Neutrophil (primary cell): ENCODE data around the gene MPI.

ENCODE experiments used
- H3K27ac ChIP-seq: fragments of 200-600 bp; sonication (generic); 2 replicates; pipeline ENCODE4 v1.5.1; 2016; ENCODE audit warnings: mild to moderate bottlenecking, moderate library complexity
- H3K27me3 ChIP-seq: fragments of 200-600 bp; sonication (generic); 2 replicates; pipeline ENCODE4 v1.6.0; 2016; ENCODE audit warnings: mild to moderate bottlenecking
- H3K36me3 ChIP-seq: fragments of 200-600 bp; sonication (generic); 2 replicates; pipeline ENCODE4 v1.5.1; 2017
- H3K4me1 ChIP-seq, 2 experiments: fragments of 200-600 bp in 1 of 2; sonication (generic) in 1 of 2; 1 replicate in 1 of 2; 2 replicates in 1 of 2; pipeline versions ENCODE4 v1.5.1 to v1.6.1; 2013 to 2016; ENCODE audit warnings: low read depth in 1 of 2, low read length in 1 of 2, mild to moderate bottlenecking in 1 of 2, moderate library complexity in 1 of 2; ENCODE audit not compliant: control insufficient read depth in 1 of 2, insufficient read depth in 1 of 2
- H3K4me3 ChIP-seq, 2 experiments: fragments of 200-600 bp in 1 of 2; sonication (generic) in 1 of 2; 1 replicate in 1 of 2; 2 replicates in 1 of 2; pipeline ENCODE4 v1.5.1; 2013 to 2016; ENCODE audit warnings: low read depth in 1 of 2, low read length in 1 of 2, mild to moderate bottlenecking in 1 of 2, moderate library complexity in 1 of 2
- H3K9me3 ChIP-seq: fragments of 200-600 bp; sonication (generic); 2 replicates; pipeline ENCODE4 v1.5.1; 2016
- CTCF ChIP-seq: fragments of 200-600 bp; sonication (generic); IDR thresholded peaks from 2 replicates; pipeline ENCODE4 v1.5.1; 2016; ENCODE audit warnings: antibody characterized with exemption

Gene MPI

GRCh38 chr15:74843445-74843828 is 46.4 kb upstream of the MPI start:
- H3K4me3 ChIP-seq = peak overlapping the region; percentile 71 to 84
- no peaks in the 10 kb centered on the region for H3K9me3 ChIP-seq
- no peaks in the 10 kb centered on the region for H3K27me3 ChIP-seq
- TF ChIP-seq CTCF = no peak
- peak overlapping the region; percentile 67 for H3K27ac ChIP-seq
- peaks cover 68% of the 10 kb centered on the region for H3K36me3 ChIP-seq
- H3K4me1 ChIP-seq = peaks cover 14% of the 10 kb centered on the region in 2 experiments

- H3K27me3 ChIP-seq = no peaks in the 10 kb centered on the region
- H3K4me3 ChIP-seq = no peak overlapping the region
- TF ChIP-seq CTCF = no peak
- no peaks in the 10 kb centered on the region for H3K9me3 ChIP-seq
- peaks cover 14% of the 10 kb centered on the region in 2 experiments for H3K4me1 ChIP-seq
- H3K27ac ChIP-seq = peak overlapping the region; percentile 67
- H3K36me3 ChIP-seq = peaks cover 68% of the 10 kb centered on the region
These were observed 45.9 kb upstream of the MPI start for GRCh38 chr15:74843891-74844299.

GRCh38 chr15:74844319-74845207 is 45.3 kb upstream of the MPI start:
- TF ChIP-seq CTCF = no peak
- Histone ChIP-seq H3K27me3 (no peaks in the 10 kb centered on the region), H3K9me3 (no peaks in the 10 kb centered on the region), H3K4me3 (no peak overlapping the region), H3K27ac (no peak overlapping the region), H3K4me1 (peaks cover 14% of the 10 kb centered on the region in 2 experiments), H3K36me3 (peaks cover 68% of the 10 kb centered on the region)

- Histone ChIP-seq H3K4me1 (peaks cover 14% of the 10 kb centered on the region in 2 experiments), H3K4me3 (no peak overlapping the region), H3K36me3 (peaks cover 68% of the 10 kb centered on the region)
These were observed 44.7 kb upstream of the MPI start for GRCh38 chr15:74845208-74845568.

GRCh38 chr15:74845581-74845980 is 44.3 kb upstream of the MPI start:
- Histone ChIP-seq H3K36me3 (peaks cover 68% of the 10 kb centered on the region), H3K4me3 (no peak overlapping the region), H3K4me1 (peaks cover 14% of the 10 kb centered on the region in 2 experiments), H3K27me3 (no peaks in the 10 kb centered on the region), H3K27ac (no peak overlapping the region), H3K9me3 (no peaks in the 10 kb centered on the region)
- TF ChIP-seq CTCF = no peak

More at GRCh38 chr15:74845208-74845568, 44.7 kb upstream of the MPI start:
- H3K27ac ChIP-seq = no peak overlapping the region
- TF ChIP-seq CTCF = no peak
- no peaks in the 10 kb centered on the region for H3K27me3 ChIP-seq
- no peaks in the 10 kb centered on the region for H3K9me3 ChIP-seq
